A549 (cell line): ENCODE measurements around the gene CIDEB.

ENCODE experiments used
- CBX2 ChIP-seq: fragments of 200-600 bp; sonication (generic); IDR thresholded peaks from 2 replicates; pipeline ENCODE4 v1.6.1; 2016; ENCODE audit warnings: low read depth, mild to moderate bottlenecking, borderline replicate concordance
- EP300 ChIP-seq, 2 experiments: fragments of >200 bp; sonication (Bioruptor Twin); formaldehyde crosslinking; IDR thresholded peaks; 2 replicates in 1 of 2; 3 replicates in 1 of 2; pipeline ENCODE4 v1.6.1; 2016 to 2017
- MAX ChIP-seq: IDR thresholded peaks from 2 replicates; pipeline ENCODE4 v1.6.1; 2012

GRCh38 chr14:24291446-24292117 lies 16.2 kb downstream of the CIDEB start:
- TF ChIP-seq EP300 (IDR thresholded peaks at IDR 0.05) (no peak), MAX (no peak), CBX2 (no peak)
